Thymus (tissue), 11 donors: ENCODE measurements around the gene PLEKHO2. TPM values are rescaled to one million over a fixed set of nuclear protein-coding genes. Genes with fewer than 3 reads are reported as not detected.

Experiments
- DNase-seq, 9 donors: peaks; one replicate each; pipeline ENCODE4 v3.0.0-alpha.2; 2013; ENCODE audit warnings: low spot score in 9 of 9, low read depth in 6 of 9, missing footprints in 1 of 9
- H3K27ac ChIP-seq, 2 donors: one replicate each; pipeline ENCODE4 v1.5.1; 2013; ENCODE audit warnings: control low read depth in 1 of 2, low read depth in 1 of 2, low read length in 1 of 2, mild to moderate bottlenecking in 1 of 2, moderate library complexity in 1 of 2
- H3K27me3 ChIP-seq, 2 donors: one replicate each; pipeline ENCODE4 v1.5.1; 2013; ENCODE audit warnings: low read length in 1 of 2; ENCODE audit not compliant: control insufficient read depth in 2 of 2, insufficient read depth in 1 of 2
- H3K36me3 ChIP-seq, 2 donors: one replicate each; pipeline ENCODE4 v1.5.1; 2013; ENCODE audit warnings: low read length in 1 of 2, mild to moderate bottlenecking in 1 of 2, moderate library complexity in 1 of 2; ENCODE audit not compliant: control insufficient read depth in 2 of 2, insufficient read depth in 2 of 2
- H3K4me1 ChIP-seq, 2 donors: one replicate each; pipeline ENCODE4 v1.5.1; 2013; ENCODE audit warnings: low read length in 2 of 2; ENCODE audit not compliant: control insufficient read depth in 2 of 2, insufficient read depth in 2 of 2
- H3K4me3 ChIP-seq, 2 donors: one replicate each; pipeline ENCODE4 v1.5.1; 2013; ENCODE audit warnings: low read length in 2 of 2, control low read depth in 1 of 2, mild to moderate bottlenecking in 1 of 2
- H3K9me3 ChIP-seq, 2 donors: one replicate each; pipeline ENCODE4 v1.5.1; 2013; ENCODE audit warnings: low read length in 1 of 2, mild to moderate bottlenecking in 1 of 2; ENCODE audit not compliant: control insufficient read depth in 2 of 2, insufficient read depth in 1 of 2
- WGBS: extraction: QIAGEN DNeasy Blood & Tissue Kit; methylation state at CpG from one replicate; pipeline ENCODE4 v1.1.7; 2013; 5-methylcytosine and 5-hydroxymethylcytosine counted together
- polyA plus RNA-seq: library from polyadenylated mRNA; stranded (reverse); fragments of 200-250 nt; gene quantifications from one replicate; pipeline ENCODE4 v1.2.3, GENCODE V29; 2013
- total RNA-seq: library from RNA; stranded (reverse); fragments of 120-200 nt; gene quantifications from one replicate; pipeline ENCODE4 v1.2.4, GENCODE V29; 2013
- donor health status: healthy.

Gene PLEKHO2
- total and polyA plus RNA-seq, 2 donors: 18.2 to 18.7 TPM

GRCh38 chr15:64870353-64870752, 28.6 kb downstream of the PLEKHO2 start:
- Histone ChIP-seq H3K27ac (no peak overlapping the region), H3K27me3 (no peaks in the 10 kb centered on the region), H3K4me3 (no peak overlapping the region), H3K4me1 (peaks cover 0 to 25% of the 10 kb centered on the region in 2 donors), H3K9me3 (peaks cover 0 to 13% of the 10 kb centered on the region in 2 donors), H3K36me3 (peaks cover 20 to 21% of the 10 kb centered on the region in 2 donors)
- WGBS: 51% methylated on average over 9 of the region's 9 CpGs
- no peak for DNase-seq

- Histone ChIP-seq H3K4me1 (peaks cover 0 to 36% of the 10 kb centered on the region in 2 donors), H3K27ac (no peak overlapping the region), H3K36me3 (no peaks in the 10 kb centered on the region), H3K4me3 (no peak overlapping the region), H3K9me3 (no peaks in the 10 kb centered on the region), H3K27me3 (no peaks in the 10 kb centered on the region)
- DNase-seq: no peak
- WGBS: 97% methylated on average over 3 of the region's 3 CpGs
Observed at GRCh38 chr15:64875641-64876223, 34.0 kb downstream of the PLEKHO2 start.

- Histone ChIP-seq H3K27me3 (no peaks in the 10 kb centered on the region), H3K36me3 (no peaks in the 10 kb centered on the region), H3K9me3 (no peaks in the 10 kb centered on the region), H3K4me3 (no peak overlapping the region), H3K4me1 (peaks cover 6 to 44% of the 10 kb centered on the region in 2 donors), H3K27ac (peak overlapping the region in 1 of 2 donors; percentile 33)
- WGBS: 61% methylated on average over 3 of the region's 3 CpGs
- DNase-seq: peak in 1 of 9 donors; percentile 17
Observed at GRCh38 chr15:64877435-64877834, 35.7 kb downstream of the PLEKHO2 start.

- DNase-seq: no peak
- Histone ChIP-seq H3K4me3 (no peak overlapping the region), H3K27ac (peak overlapping the region in 1 of 2 donors; percentile 33), H3K4me1 (peaks cover 11 to 48% of the 10 kb centered on the region in 2 donors), H3K36me3 (no peaks in the 10 kb centered on the region), H3K27me3 (no peaks in the 10 kb centered on the region), H3K9me3 (no peaks in the 10 kb centered on the region)
- 78% methylated on average over 8 of the region's 8 CpGs for WGBS
Observed at GRCh38 chr15:64878705-64879104, 37.0 kb downstream of the PLEKHO2 start.

GRCh38 chr15:64883100-64883581, 41.4 kb downstream of the PLEKHO2 start:
- 59% methylated on average over 5 of the region's 5 CpGs for WGBS
- peak in 1 of 9 donors; percentile 45 for DNase-seq

GRCh38 chr15:64883997-64884511, 42.3 kb downstream of the PLEKHO2 start:
- peaks cover 11 to 27% of the 10 kb centered on the region in 2 donors for H3K4me1 ChIP-seq
- H3K4me3 ChIP-seq: no peak overlapping the region
- H3K36me3 ChIP-seq: no peaks in the 10 kb centered on the region
- H3K27me3 ChIP-seq: no peaks in the 10 kb centered on the region
- 53% methylated on average over 10 of the region's 10 CpGs for WGBS
- H3K27ac ChIP-seq: peak overlapping the region in 1 of 2 donors; percentile 52
- H3K9me3 ChIP-seq: no peaks in the 10 kb centered on the region
- peak in 1 of 9 donors; percentile 50 for DNase-seq

More at GRCh38 chr15:64883100-64883581, 41.4 kb downstream of the PLEKHO2 start:
- no peak overlapping the region for H3K4me3 ChIP-seq
- peaks cover 11 to 33% of the 10 kb centered on the region in 2 donors for H3K4me1 ChIP-seq
- H3K36me3 ChIP-seq: no peaks in the 10 kb centered on the region
- peak overlapping the region in 1 of 2 donors; percentile 52 for H3K27ac ChIP-seq
- no peaks in the 10 kb centered on the region for H3K9me3 ChIP-seq
- no peaks in the 10 kb centered on the region for H3K27me3 ChIP-seq

GRCh38 chr15:64884679-64885078, 43.0 kb downstream of the PLEKHO2 start:
- peaks cover 11 to 27% of the 10 kb centered on the region in 2 donors for H3K4me1 ChIP-seq

GRCh38 chr15:64888336-64888735, 46.6 kb downstream of the PLEKHO2 start:
- WGBS: 97% methylated on average over 6 of the region's 6 CpGs
- Histone ChIP-seq H3K27ac (no peak overlapping the region), H3K27me3 (no peaks in the 10 kb centered on the region), H3K4me3 (no peak overlapping the region), H3K4me1 (peaks cover 19 to 34% of the 10 kb centered on the region in 2 donors), H3K36me3 (no peaks in the 10 kb centered on the region), H3K9me3 (no peaks in the 10 kb centered on the region)
- no peak for DNase-seq

More at GRCh38 chr15:64884679-64885078, 43.0 kb downstream of the PLEKHO2 start:
- Histone ChIP-seq H3K27me3 (no peaks in the 10 kb centered on the region), H3K9me3 (no peaks in the 10 kb centered on the region), H3K27ac (no peak overlapping the region), H3K4me3 (no peak overlapping the region), H3K36me3 (no peaks in the 10 kb centered on the region)
- WGBS: 95% methylated on average over 5 of the region's 5 CpGs
- DNase-seq: no peak

GRCh38 chr15:64891561-64891960, 49.8 kb downstream of the PLEKHO2 start:
- Histone ChIP-seq H3K36me3 (no peaks in the 10 kb centered on the region), H3K27ac (peak overlapping the region; percentile 81 to 98), H3K27me3 (no peaks in the 10 kb centered on the region), H3K4me3 (no peak overlapping the region), H3K4me1 (peaks cover 31 to 56% of the 10 kb centered on the region in 2 donors), H3K9me3 (no peaks in the 10 kb centered on the region)
- DNase-seq: no peak
